NCI-H2196 treated with DMSO at 0.1 percent for 48 hours (cell line): ENCODE results near the gene IL37.
"Not testable (repeated sequence)": the region's sequence is repeated elsewhere in the genome, so short reads cannot be mapped to it uniquely, and the experiment has no call there.

Experiments used
- DNase-seq: peaks from one replicate; lab custom pipeline; 2025; ENCODE audit not compliant: unreplicated experiment; lab: John Stamatoyannopoulos, UW

IL37 gene

DNA sequence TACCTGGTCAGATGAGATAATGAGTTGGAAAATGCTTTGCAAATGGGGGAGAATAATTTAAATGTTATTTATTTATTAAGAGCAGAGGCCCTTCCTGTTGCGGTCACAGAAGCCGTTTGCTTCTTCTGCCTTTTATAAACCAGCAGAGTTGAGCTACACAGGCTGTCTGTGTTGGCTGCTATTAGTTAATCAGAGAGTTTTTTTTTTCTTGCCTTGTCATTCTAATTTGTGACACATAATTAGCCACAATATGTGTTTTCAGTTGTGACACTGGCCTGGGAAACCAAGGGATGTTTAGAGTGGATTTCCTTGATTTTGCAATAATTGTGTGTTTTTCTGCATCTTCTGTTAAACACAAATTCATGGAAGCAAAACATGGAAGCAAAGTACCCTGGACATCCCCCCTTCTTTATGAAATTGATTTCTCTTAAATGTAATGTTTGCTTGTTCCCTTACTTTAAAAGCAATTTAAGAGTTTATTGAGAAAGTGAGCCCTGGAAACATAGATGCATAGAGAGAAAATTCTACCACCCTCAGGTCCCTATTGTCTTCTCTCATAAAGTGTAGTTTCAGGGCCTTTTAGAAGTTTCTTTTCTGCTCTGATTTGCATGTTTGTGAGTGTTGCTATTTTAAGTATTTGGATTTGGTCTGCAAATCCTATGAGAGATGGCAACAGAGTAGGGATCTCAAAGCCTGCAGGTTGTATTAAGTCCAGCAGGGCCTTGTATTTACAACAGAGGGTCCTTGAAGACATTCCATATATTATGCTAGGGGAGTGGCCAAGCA is 22.8 kb upstream of the IL37 start:
- DNase-seq: no peak

DNA sequence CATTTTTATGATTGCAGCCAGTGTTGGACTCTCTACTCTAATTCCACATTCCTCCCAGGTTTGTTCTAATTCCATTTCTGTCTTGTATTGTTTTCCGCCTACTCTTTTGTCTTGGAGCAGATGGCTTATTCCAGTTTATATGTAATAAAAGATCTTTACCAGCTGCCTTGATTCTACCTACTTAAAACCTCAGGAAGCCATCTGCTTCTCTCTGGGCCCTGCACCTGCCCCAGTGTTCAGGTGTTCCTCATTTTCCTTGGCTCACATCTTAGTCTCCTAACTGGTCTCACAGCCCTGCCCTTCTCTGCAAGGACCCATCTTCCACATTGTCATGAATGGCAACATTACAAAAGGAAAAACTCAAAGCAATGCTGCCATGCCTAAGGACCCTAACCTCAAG is 21.0 kb upstream of the IL37 start:
- DNase-seq: no peak

DNA sequence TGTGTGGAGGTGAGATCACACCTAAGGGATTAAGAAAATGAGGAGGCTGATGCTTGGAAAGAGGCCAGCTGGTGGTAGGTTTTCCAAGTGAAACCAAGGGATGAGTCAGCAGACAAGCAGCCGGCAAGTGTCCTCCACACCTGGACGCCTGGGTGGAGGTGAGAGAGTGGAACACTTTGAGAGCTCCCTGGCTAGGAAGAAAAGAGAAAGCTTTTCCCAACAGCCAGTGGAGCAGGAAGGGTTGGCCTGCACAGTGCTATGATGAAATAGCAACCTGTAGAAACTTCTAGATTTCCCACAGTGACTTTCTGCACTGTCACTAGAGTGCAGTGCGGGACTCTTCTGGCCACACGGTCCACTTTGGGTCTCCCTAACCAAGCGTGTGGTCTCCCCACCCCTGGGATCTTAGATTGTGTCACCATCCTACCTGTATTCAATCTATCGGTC is 19.6 kb upstream of the IL37 start:
- DNase-seq: no peak

DNA sequence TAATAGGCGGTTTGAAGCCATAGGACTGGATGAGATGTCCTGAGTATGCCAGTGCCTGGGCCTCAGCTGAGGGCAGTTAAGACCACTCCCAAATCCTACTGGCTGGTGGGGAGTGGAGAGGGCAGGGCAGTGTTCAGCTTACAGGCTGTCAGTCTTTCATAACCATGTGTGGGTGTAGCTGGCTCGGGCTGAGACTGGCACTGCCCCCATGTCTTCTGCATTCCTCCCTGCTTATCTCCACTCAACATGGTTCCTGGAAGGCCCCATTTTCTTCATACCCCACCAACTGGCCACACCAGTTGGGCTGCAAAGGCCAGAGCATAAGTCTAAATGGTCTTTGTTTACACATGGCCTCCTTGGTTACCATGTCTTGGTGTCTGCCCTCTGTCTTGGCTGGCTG is 17.2 kb upstream of the IL37 start:
- no peak for DNase-seq

DNA sequence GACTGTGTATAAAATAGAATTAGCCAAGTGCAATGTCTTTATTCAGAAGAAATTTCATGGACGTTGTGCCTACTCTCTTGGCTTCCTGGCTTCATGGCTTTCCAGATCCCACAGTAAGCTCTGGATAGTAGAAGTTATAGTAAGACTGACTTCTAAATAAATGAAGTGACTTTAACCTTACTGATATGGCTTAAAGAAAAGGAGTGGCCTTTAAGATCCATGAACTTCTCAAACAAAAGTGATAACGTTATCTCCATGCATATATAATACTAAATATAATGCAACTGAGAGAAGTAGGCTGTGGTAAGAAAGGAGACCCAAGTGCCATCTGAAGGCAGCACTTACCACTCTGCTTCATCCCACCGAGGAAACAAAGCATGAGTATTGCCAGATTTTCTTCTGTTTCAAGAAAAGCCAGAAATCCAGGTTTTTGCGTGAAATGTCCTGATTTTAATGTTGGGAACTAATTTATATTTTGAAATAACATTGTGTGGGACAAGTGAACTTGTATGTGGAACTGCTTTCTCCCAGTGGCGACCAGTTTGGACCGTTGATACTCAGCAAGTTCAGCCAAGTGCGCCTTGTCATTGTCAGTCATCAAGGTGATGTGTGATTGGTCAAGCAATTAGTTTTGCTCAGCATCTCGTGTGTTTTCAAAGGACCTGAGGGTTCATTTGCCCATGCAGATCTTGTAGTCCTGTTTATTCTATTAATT is 13.9 kb upstream of the IL37 start:
- no peak for DNase-seq

DNA sequence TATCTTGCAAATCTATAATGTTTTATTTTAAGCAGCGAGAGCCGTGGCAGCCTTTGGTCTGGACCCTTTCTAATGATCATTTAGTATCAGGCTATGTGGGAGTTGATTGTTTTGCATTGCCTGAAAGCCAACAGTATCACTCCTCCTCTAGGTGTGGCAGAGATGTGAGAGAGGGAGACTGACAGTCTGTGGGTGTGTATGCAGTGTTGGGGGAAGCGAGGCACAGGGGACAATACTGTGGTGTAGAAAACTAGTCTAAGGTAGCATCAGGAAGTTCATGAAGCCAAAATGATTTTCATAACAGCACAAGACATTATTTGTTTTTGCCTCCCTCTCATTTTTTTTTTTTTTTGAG is 13.4 kb upstream of the IL37 start:
- no peak for DNase-seq

DNA sequence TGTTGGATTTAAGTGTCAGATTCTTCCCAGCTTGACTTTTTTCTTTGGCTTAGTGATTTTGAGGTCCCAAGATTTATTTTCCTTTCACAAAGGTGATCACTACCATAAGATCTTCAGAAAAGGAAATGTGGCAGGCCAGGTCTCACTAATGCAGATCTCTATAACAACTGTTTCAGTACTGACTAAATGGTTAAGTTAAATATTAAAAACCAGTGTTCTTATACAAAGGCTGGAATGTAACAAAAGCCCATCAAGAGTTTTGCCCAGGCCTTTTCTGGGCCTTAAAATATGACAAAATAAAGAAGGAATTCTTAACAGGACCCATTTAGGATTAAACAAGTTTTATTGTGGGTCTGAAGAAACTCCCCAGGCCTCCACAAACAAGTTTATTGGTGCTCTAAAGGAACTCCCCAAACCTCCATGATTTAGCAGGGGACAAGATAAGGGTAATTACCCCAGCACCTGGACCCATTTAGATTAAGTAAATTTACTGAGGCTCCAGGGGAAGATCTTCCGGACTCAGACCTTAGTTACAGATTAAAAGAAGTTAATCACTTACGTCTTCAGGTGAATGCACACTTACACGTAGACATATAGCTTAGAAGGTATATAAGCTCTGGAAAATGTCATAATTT is 9.4 kb upstream of the IL37 start:
- DNase-seq: not testable (repeated sequence)

DNA sequence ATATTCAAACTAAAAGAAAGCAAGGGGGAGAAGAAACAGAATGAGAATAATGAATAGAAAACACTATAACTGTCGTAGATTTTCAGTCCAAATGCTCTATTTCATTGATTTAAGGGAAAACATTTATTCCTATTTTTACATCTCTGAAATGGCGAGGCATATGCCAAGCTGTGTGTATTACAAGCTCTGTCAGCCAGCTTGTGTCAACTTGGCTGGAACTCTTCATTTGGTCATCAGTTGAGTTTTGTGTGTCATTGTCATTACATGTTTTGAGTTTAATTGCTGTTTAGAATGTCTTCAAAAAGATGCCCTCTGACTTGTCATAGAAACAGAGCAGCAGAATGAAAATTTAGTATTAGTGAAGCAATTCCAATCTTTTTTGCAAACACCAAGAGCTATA is 8.1 kb upstream of the IL37 start:
- DNase-seq: no peak

DNA sequence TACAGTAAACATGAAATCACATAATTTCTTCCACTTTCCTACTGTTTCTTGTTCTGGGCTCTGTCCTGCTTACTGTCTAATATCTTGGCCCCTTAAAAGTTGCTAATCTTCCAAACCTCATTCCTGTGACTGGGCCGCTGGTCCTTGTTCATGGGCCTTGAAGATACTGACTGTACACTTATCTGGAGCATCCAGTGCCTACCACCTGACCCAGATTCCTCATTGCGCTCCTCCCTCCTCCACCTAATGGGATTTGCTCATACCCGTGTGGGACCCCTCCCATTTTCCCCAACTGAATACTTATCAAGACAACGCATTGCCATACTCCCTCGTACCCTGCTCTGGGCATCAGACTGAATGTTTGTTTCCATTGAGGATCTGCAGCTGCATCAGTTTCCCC is 6.1 kb upstream of the IL37 start:
- no peak for DNase-seq

DNA sequence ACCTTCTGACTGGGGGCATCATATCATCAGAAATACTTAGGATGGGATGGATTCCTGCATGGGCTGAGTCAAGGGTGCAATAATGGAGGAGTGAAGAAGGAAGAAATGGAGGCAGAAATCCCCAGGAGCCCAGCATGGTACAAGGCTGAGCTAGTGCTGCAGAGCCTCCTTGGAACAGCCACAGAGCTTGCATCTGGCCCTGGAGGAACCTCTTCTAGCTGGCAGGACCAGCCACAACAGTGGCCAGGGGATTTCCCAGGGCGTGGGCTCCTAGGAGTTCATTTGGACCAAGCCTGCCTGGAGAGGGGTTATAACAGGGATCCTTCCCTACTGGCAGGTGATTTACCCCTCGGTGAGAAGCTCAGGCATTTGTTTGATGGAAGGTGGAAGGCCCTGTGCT is 4.7 kb upstream of the IL37 start:
- no peak for DNase-seq

DNA sequence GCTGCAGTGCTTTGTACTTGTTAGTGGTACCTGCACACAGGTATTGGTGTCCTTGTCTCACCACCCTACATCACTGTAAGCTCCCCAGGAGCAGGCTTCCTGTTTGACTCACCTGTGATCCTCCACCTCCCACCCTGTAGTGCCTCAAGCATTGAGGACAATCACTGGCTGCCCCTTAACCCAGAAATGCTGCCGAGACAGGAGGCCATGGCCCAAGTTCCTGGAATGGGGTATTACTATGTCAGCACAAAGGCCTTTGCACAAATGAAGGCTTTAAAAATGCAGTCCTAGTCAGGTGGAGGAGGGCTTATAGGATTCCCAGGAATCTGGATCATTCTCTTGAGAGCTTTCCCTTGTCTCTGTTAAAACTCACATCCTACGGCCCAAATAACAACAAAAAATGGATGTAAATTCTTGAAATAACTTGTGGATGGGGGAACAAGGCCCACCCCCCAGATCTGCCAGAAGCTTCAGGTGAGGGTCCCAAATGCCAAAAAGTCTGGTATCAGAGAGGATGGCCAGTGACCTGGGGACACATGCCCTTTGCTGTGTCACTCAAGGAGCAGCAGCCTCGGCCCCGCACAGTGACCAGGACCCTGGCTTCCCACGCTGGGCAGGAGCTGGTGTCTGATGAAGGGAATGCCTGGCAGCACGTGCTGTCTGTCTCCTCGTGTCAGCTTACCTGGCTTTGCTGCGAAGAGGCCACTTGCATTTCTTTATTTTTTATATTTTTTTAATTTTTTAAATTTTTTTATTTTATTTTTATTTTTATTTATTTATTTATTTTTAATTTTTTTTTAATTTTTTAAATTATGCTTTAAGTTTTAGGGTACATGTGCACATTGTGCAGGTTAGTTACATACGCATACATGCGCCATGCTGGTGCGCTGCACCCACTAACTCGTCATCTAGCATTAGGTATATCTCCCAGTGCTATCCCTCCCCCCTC is 3.7 kb upstream of the IL37 start:
- no peak for DNase-seq

DNA sequence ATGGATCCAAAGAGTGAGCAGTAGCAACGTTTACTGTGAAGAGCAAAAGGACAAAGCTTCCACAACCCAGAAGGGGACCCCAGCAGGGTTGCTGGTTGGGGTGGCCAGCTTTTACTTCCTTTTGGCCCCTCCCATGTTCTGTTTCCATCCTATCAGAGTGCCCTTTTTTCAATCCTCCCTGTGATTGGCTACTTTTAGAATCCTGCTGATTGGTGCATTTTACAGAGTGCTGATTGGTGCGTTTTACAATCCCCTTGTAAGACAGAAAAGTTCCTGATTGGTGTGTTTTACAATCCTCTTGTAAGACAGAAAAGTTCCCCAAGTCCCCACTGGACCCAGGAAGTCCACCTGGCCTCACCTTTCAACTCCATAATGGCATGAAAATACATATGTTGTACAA is 2.4 kb upstream of the IL37 start:
- not testable (repeated sequence) for DNase-seq

DNA sequence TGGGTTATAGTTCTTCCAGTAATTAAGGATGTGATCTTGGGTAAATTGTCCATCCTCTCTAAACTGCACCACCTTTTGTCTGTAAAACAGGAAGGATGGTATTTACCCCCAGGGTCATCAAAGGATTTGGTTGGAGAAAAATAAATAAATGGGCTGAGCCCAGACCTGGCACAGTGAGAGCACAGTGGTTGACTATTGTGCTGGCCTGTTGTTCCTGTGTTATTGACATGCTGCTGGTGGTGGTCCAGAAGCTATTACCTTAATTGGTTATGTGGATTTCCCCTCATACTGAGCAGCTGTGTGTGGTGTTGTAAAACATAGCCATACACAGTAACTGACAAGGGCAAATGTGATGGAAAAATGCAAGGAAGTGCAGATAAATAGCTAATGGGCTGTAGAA is 746 bp upstream of the IL37 start:
- no peak for DNase-seq

DNA sequence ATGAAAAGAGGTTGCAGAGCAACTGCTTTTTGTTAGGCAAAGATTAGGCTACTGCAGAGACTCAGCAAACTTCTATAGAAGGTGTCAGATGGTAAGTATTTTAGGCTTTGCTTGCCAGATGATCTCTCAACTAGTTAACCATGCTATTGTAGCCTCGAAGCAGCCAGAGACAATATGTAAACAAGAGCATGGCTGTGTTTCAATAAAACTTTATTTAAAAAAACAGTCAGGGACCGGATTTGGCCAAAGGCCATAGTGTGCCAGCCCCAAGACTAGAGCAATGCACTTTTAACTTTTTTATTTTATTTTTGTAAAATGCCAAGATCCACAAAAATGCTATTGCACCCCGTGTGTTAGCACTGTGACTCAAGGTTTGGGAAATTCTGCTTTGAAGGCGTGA is 1.4 kb downstream of the IL37 start:
- DNase-seq: no peak

DNA sequence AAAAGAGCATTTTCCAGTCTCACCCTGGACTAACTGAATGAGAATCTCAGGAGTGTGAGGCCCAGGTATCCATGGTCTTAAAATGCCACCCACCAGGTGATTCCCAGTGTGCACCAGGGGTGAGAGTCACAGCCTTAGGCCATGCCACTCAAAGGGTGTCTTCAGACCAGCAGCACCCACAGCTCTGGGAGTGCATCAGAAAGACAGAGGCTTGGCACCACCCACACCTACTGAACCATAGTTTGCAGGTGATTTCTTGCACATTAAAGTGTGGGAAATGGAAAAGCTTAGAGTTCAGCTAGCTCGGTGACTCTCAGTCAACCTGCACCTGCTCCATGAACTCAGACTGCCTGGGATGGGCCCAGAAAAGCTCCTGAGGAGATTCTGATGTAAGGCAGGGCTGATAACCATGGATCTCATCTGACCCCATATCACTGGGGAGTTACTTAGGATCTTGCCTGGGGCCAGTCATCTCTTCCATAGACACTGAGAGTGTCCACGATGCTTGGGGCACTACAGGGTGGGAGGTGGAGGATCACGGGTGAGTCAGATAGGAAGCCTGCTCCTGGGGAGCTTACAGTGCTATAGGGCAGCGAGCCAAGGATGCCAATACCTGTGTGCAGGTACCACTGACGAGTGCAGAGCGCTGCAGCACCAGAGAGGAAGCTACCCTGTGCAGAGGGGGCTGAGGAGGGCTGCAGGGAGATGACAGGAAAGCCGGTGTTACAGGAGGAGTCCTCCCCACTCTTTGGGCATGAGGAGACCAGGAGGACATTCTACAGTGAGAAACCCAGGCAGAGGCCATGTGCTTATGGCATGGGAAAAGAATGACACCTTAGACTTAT is 4.6 kb downstream of the IL37 start:
- no peak for DNase-seq

DNA sequence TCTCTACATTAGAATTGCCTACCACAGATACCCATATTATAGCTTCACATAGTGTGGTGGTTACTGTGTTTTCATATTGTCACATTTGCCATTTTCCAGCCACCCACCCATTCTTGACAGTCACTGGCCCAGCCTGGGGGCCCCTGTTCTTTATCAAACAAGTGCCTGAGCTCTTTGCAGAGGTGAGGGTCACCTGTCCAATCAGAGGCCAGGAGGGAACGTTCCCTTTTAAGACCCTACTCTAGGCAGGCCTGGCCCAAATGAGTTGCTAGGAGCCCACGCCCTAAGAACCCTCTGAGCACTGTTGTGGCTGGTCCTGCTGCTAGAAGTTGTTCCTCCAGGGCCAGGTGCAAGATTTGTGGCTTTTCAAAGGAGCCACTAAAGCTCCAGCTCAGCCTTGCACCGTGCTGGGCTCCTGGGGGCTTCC is 5.2 kb downstream of the IL37 start:
- DNase-seq: no peak

DNA sequence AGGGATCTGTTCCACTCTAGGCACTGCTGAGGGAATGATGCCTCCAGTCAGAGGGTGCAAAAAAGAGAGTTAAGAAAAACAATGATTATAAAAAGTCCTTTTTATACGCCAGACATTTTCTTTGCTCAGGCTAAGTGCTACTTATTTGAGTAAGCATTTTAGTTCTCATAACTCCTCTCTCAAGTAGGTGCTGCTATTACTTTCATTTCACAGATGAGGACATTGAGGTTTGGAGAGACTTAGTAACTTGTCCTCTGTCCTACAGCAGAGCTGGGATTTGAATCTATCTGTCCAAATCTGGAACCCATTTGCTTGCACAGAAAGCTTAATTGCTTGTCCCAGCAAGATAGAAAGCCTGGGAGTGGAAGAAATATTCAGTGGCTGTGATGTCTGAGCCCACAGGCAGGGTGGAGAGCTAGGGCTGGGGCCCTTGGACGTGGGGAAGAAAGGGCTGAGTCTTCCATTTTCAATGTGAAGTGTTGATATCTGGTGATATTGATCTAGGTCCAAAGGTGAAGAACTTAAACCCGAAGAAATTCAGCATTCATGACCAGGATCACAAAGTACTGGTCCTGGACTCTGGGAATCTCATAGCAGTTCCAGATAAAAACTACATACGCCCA is 5.8 kb downstream of the IL37 start:
- no peak for DNase-seq

DNA sequence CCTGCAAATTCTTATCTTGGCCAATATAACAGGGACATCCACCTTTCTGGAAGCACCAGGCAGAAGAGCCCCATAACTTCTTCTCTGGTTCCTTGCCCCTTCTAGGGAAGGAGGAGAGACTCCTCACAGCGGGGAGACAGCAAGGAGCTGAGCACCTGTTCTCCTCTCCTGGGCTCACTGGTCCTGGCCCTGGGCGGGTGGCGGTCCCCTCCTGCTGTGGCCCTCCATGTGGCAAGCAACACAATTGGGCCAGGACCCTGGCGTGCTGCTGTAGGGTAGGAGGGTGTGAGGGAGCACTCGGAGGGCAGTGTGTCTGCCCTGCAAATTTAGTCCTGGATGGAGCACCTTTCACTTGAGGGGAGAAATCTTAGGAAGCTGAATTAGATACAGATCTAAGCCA is 6.9 kb downstream of the IL37 start:
- no peak for DNase-seq

DNA sequence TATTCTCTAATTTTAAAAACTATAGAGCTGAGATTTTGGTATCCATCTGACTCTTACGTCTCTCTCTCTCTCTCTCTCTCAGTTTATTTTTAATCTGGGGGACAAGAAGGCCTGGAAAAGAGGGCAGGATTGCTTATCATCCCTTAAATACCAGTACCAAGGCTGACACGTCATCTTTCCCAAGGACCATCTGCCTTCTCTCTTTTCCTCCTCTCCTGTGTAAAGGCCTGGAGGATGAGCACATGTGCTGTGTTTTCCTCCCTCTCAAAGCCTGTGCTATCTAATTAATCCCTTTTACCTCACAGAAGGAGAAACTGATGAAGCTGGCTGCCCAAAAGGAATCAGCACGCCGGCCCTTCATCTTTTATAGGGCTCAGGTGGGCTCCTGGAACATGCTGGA is 7.3 kb downstream of the IL37 start:
- DNase-seq: no peak

DNA sequence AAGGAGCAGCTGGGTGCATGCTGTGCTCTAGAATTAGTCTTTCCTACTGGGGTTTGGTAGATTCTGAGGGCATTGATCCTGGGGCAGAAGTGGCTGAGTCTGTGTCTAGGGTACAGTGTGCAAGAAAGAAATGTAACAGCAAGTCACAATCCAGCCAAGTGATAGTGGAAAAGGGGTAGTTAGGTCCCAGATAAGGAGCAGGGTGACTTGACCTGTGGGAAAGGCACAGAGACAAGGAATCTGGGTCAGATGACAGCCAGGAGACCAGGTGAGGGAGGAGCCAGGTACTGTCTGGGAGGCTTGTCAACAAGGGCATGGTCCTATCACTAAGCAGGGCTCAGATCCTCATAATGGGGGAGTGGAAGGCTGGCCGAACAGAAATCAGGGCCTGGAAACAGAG is 8.1 kb downstream of the IL37 start:
- DNase-seq: no peak
